NB4 (cell line): Measurements from ENCODE around the gene IL17REL.

Experiments used
- DNase-seq: peaks from one replicate; pipeline ENCODE4 v3.0.0; 2010; ENCODE audit warnings: low read depth
- H3K4me3 ChIP-seq: one replicate; pipeline ENCODE4 v1.5.1; 2011; ENCODE audit warnings: mild to moderate bottlenecking, low read depth, low read length, moderate library complexity
- CTCF ChIP-seq: IDR thresholded peaks from one replicate; pipeline ENCODE4 v1.5.1; 2012; ENCODE audit warnings: low read depth, low read length
- MAX ChIP-seq: IDR thresholded peaks from 2 replicates; pipeline ENCODE4 v1.6.1; 2011; ENCODE audit warnings: low read depth, low read length
- MYC ChIP-seq: IDR thresholded peaks from 2 replicates; pipeline ENCODE4 v1.6.1; 2011; ENCODE audit warnings: low read depth, low read length
- POLR2A ChIP-seq: IDR thresholded peaks from 2 replicates; pipeline ENCODE4 v1.6.1; 2011; ENCODE audit warnings: mild to moderate bottlenecking; ENCODE audit not compliant: insufficient read length; ENCODE audit errors: extremely low read depth

IL17REL gene

GRCh38 chr22:49951986-49952896 lies 60.3 kb downstream of the IL17REL start:
- no peak for DNase-seq
- no peak for TF ChIP-seq MYC
- no peak for TF ChIP-seq POLR2A
- TF ChIP-seq MAX, result no peak
- no peak for TF ChIP-seq CTCF
- H3K4me3 ChIP-seq, result no peak overlapping the region

GRCh38 chr22:49951678-49951985 lies 60.9 kb downstream of the IL17REL start:
- TF ChIP-seq MYC (no peak), MAX (no peak), CTCF (no peak), POLR2A (no peak)
- H3K4me3 ChIP-seq, result no peak overlapping the region
- no peak for DNase-seq

GRCh38 chr22:49951000-49951677 lies 61.4 kb downstream of the IL17REL start:
- H3K4me3 ChIP-seq, result no peak overlapping the region
- TF ChIP-seq POLR2A (no peak), MAX (no peak), MYC (no peak), CTCF (no peak)
- no peak for DNase-seq

- DNase-seq, result no peak
- H3K4me3 ChIP-seq, result no peak overlapping the region
- TF ChIP-seq MAX (no peak), MYC (no peak), POLR2A (no peak), CTCF (no peak)
Measured at GRCh38 chr22:49950396-49950994, 62.1 kb downstream of the IL17REL start.

GRCh38 chr22:49949914-49950292 lies 62.7 kb downstream of the IL17REL start:
- no peak for DNase-seq
- no peak for TF ChIP-seq MAX
- no peak for TF ChIP-seq CTCF
- no peak for TF ChIP-seq MYC
- no peak for TF ChIP-seq POLR2A
- no peak overlapping the region for H3K4me3 ChIP-seq
